Ascending aorta (tissue), 2 donors: Measurements from ENCODE around the gene WDR45. TPM values are rescaled to one million over a fixed set of nuclear protein-coding genes. Genes with fewer than 3 reads are reported as not detected.

ENCODE experiments used
- DNase-seq, 2 donors: peaks; one replicate each; pipeline ENCODE4 v3.0.0-alpha.2; 2019; ENCODE audit warnings: low spot score in 2 of 2
- H3K27ac ChIP-seq, 2 donors: fragments of 200-600 bp; sonication (generic); one replicate each; pipeline ENCODE4 v1.5.1; 2016 to 2017; ENCODE audit warnings: mild to moderate bottlenecking in 1 of 2
- H3K27me3 ChIP-seq: fragments of 200-600 bp; sonication (generic); one replicate; pipeline ENCODE4 v1.5.1; 2017
- H3K36me3 ChIP-seq, 2 donors: fragments of 200-600 bp; sonication (generic); one replicate each; pipeline ENCODE4 v1.5.1; 2016
- H3K4me1 ChIP-seq, 2 donors: fragments of 200-600 bp; sonication (generic); one replicate each; pipeline ENCODE4 v1.5.1; 2016 to 2017; ENCODE audit warnings: mild to moderate bottlenecking in 1 of 2
- H3K4me3 ChIP-seq, 2 donors: fragments of 200-600 bp; sonication (generic); one replicate each; pipeline ENCODE4 v1.5.1; 2016 to 2017; ENCODE audit warnings: mild to moderate bottlenecking in 1 of 2
- H3K9me3 ChIP-seq, 2 donors: fragments of 200-600 bp; sonication (generic); one replicate each; pipeline ENCODE4 v1.5.1; 2016
- CTCF ChIP-seq, 3 experiments: fragments of 200-600 bp in 2 of 3; fragments of 450-650 bp in 1 of 3; sonication (generic) in 2 of 3; IDR thresholded peaks; one replicate each; pipeline ENCODE4 v1.5.1; 2016 to 2019; ENCODE audit warnings: antibody characterized with exemption in 3 of 3, mild to moderate bottlenecking in 1 of 3, moderate library complexity in 1 of 3
- intact Hi-C: fragments of 100-400 bp; cut with DNase I; formaldehyde crosslinking; loops from one replicate; pipeline ENCODE4 v1.15.1; 2023
- total RNA-seq: library from RNA; depleted of rRNA; stranded (reverse); fragments of >200 nt; gene quantifications from one replicate; pipeline ENCODE4 v1.1.0, GENCODE V29; 2016

Gene WDR45
- total RNA-seq, 1 donor from 2014 or later = 169 TPM

GRCh38 chrX:49043220-49043986 lies 36.3 kb downstream of the WDR45 start, which contains the start of gene TFE3:
TFE3 (minus strand) TSS chrX:49043357; CDS start chrX:49043226, 131 bp downstream.
- peaks cover 8 to 10% of the 10 kb centered on the region in 2 donors for H3K36me3 ChIP-seq
- peaks cover 0 to 3% of the 10 kb centered on the region in 2 donors for H3K4me1 ChIP-seq
- peak; percentile 98 to 99 for DNase-seq
- H3K9me3 ChIP-seq = no peaks in the 10 kb centered on the region
- intact Hi-C loops = loop anchor here (1.0 to 5.0 kb wide), 9 partner anchors 10 to 241 kb away; partner anchors contain the start of genes GRIPAP1, HDAC6, PIM2 and PQBP1
- TF ChIP-seq CTCF (IDR thresholded peaks at IDR 0.05) = peak; percentile 34 to 62 (median 36)
- no peaks in the 10 kb centered on the region for H3K27me3 ChIP-seq
- H3K27ac ChIP-seq = peak within 1 kb of the TSS; percentile 95 to 98
- peak within 1 kb of the TSS; percentile 68 to 73 for H3K4me3 ChIP-seq

GRCh38 chrX:49042581-49043219 lies 37.0 kb downstream of the WDR45 start:
- no peak for TF ChIP-seq CTCF (IDR thresholded peaks at IDR 0.05)
- no peak for DNase-seq
- H3K4me1 ChIP-seq = peaks cover 0 to 3% of the 10 kb centered on the region in 2 donors
- intact Hi-C loops = loop anchor here (1.0 to 5.0 kb wide), 9 partner anchors 11 to 240 kb away; partner anchors contain the start of genes GRIPAP1, HDAC6, PIM2 and PQBP1
- no peaks in the 10 kb centered on the region for H3K9me3 ChIP-seq
- no peaks in the 10 kb centered on the region for H3K27me3 ChIP-seq
- H3K27ac ChIP-seq = peak overlapping the region; percentile 95 to 98
- peaks cover 12 to 17% of the 10 kb centered on the region in 2 donors for H3K36me3 ChIP-seq
- peak overlapping the region; percentile 68 to 73 for H3K4me3 ChIP-seq

GRCh38 chrX:49041744-49042580 lies 37.7 kb downstream of the WDR45 start:
- Histone ChIP-seq H3K4me3 (peak overlapping the region; percentile 68 to 73), H3K27me3 (no peaks in the 10 kb centered on the region), H3K9me3 (no peaks in the 10 kb centered on the region), H3K27ac (peak overlapping the region; percentile 95 to 98), H3K4me1 (peaks cover 0 to 3% of the 10 kb centered on the region in 2 donors), H3K36me3 (peaks cover 20 to 21% of the 10 kb centered on the region in 2 donors)
- intact Hi-C loops = loop anchor here (2.0 to 5.0 kb wide), 5 partner anchors 31 to 240 kb away; partner anchors contain the start of genes HDAC6, PQBP1, PRICKLE3 and TIMM17B
- no peak for DNase-seq
- no peak for TF ChIP-seq CTCF (IDR thresholded peaks at IDR 0.05)

- H3K36me3 ChIP-seq = peaks cover 20 to 33% of the 10 kb centered on the region in 2 donors
- TF ChIP-seq CTCF (IDR thresholded peaks at IDR 0.05) = no peak
- peaks cover 0 to 3% of the 10 kb centered on the region in 2 donors for H3K4me1 ChIP-seq
- H3K4me3 ChIP-seq = peak overlapping the region; percentile 68 to 73
- no peaks in the 10 kb centered on the region for H3K27me3 ChIP-seq
- no peak for DNase-seq
- H3K27ac ChIP-seq = peak overlapping the region; percentile 95 to 98
- no peaks in the 10 kb centered on the region for H3K9me3 ChIP-seq
- intact Hi-C loops = loop anchor here (1.0 to 5.0 kb wide), 5 partner anchors 39 to 238 kb away; partner anchors contain the start of genes HDAC6, PQBP1, PRICKLE3 and TIMM17B
Measured at GRCh38 chrX:49040376-49040955, 39.2 kb downstream of the WDR45 start.
